Measurements from ENCODE around the gene CD302.

DNA sequence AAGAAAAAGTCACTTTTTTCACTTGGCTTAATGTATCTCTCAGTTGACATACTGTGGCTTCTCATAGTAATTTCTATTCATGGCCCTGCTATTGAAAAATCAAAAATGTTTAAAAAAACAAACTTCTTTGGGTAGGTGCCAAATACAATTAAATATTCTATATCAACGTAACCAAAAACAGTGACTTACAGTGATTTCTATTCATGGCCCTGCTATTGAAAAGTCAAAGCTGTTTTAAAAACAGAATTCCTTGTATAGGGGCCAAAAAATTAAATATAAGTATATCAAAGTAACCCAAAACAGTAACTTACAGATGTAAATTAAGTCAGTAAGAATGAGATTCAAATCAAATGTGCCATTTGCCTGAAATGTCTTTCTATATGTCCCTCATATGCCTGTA lies 31.4 kb upstream of the CD302 start:
- TF ChIP-seq, protein P1, sequence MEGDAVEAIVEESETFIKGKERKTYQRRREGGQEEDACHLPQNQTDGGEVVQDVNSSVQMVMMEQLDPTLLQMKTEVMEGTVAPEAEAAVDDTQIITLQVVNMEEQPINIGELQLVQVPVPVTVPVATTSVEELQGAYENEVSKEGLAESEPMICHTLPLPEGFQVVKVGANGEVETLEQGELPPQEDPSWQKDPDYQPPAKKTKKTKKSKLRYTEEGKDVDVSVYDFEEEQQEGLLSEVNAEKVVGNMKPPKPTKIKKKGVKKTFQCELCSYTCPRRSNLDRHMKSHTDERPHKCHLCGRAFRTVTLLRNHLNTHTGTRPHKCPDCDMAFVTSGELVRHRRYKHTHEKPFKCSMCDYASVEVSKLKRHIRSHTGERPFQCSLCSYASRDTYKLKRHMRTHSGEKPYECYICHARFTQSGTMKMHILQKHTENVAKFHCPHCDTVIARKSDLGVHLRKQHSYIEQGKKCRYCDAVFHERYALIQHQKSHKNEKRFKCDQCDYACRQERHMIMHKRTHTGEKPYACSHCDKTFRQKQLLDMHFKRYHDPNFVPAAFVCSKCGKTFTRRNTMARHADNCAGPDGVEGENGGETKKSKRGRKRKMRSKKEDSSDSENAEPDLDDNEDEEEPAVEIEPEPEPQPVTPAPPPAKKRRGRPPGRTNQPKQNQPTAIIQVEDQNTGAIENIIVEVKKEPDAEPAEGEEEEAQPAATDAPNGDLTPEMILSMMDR (IDR thresholded peaks at IDR 0.05) = no peak
- no peak for TF ChIP-seq POLR2A (IDR thresholded peaks at IDR 0.05)
